Measurements from ENCODE around the gene PHKA2. TPM values are rescaled to one million over a fixed set of nuclear protein-coding genes. Genes with fewer than 3 reads are reported as not detected.

PHKA2 gene
- total RNA-seq, 1 experiment from 2014 or later = 11.7 TPM

DNA sequence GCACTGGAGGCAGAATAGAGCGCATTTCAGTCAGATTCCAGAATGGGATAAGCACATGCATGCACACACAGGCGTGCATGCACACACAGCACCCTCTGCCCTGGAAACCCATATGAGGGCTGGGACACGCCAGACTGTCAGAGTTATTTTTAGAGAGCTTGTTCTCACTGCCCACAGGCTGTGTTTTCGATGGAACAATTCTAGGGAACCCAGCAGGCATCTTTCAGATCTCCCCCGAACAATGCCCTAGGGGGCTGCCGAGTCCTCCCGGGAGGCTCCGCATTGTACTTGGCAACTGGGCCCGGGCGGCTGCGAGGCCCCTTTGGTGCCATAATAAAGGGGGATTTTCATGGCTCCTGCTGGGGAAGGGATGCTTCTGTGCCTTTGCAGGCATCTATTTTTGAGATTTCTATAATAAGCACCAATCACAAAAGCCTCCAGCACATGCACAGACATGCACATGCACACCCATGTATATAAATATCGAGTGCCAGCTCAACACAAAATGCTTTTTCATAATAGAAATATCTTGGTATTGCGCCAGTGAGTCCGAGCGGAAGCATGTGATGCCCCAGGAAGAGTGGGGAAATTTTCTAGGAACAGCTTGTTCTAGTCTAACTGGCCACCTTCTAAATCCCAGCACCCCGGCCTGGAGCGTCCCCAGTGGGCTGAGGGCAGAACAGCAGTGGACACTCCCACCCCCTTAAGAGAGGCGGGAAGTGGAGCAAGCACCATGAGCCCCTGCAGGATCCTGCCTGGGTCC, 88.5 kb downstream of the PHKA2 start:
- H3K4me3 ChIP-seq (ENCODE audit: insufficient read depth, low read depth, low read length) = no peak overlapping the region
- H3K36me3 ChIP-seq (replicated peaks; ENCODE audit: control insufficient read depth, insufficient read depth, low read length) = peaks cover 2% of the 10 kb centered on the region
- no peaks in the 10 kb centered on the region for H3K27me3 ChIP-seq (ENCODE audit: control insufficient read depth, insufficient read depth, low read length)
- DNase-seq = peak; percentile 59

GRCh38 chrX:18894156-18894555, 89.8 kb downstream of the PHKA2 start:
- Histone ChIP-seq H3K36me3 (replicated peaks; ENCODE audit: control insufficient read depth, insufficient read depth, low read length) (peaks cover 2% of the 10 kb centered on the region), H3K27me3 (ENCODE audit: control insufficient read depth, insufficient read depth, low read length) (no peaks in the 10 kb centered on the region), H3K4me3 (ENCODE audit: insufficient read depth, low read depth, low read length) (no peak overlapping the region)
- peak; percentile 48 for DNase-seq

DNA sequence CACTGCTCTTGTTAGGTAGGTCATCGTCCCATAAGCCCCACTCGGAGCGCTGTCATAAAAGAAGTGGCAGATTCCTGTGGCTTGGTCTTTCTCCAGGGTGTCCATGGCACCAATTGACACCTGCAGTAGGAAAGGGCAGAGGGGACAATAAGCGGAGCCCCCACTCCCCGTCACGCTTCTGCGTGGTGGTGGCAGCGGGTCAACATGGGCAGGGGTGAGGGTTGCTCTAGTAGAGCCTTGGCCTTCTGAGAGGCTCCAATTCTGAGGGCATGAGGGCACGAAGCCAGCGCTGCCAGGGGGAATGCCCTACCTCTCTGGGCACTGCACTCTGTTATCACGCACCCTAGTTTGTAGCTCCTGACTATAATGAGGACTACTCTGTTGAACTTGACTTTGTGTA, 90.4 kb downstream of the PHKA2 start:
- H3K27me3 ChIP-seq (ENCODE audit: control insufficient read depth, insufficient read depth, low read length) = no peaks in the 10 kb centered on the region
- no peak overlapping the region for H3K4me3 ChIP-seq (ENCODE audit: insufficient read depth, low read depth, low read length)
- DNase-seq = no peak
- no peaks in the 10 kb centered on the region; the same call in 1 of the 2 replicates for H3K36me3 ChIP-seq (replicated peaks; ENCODE audit: control insufficient read depth, insufficient read depth, low read length)

- DNase-seq = no peak
- Histone ChIP-seq H3K36me3 (replicated peaks; ENCODE audit: control insufficient read depth, insufficient read depth, low read length) (no peaks in the 10 kb centered on the region; the same call in 1 of the 2 replicates), H3K27me3 (ENCODE audit: control insufficient read depth, insufficient read depth, low read length) (no peaks in the 10 kb centered on the region), H3K4me3 (ENCODE audit: insufficient read depth, low read depth, low read length) (no peak overlapping the region)
Measured at GRCh38 chrX:18892899-18893298, 91.0 kb downstream of the PHKA2 start.

DNA sequence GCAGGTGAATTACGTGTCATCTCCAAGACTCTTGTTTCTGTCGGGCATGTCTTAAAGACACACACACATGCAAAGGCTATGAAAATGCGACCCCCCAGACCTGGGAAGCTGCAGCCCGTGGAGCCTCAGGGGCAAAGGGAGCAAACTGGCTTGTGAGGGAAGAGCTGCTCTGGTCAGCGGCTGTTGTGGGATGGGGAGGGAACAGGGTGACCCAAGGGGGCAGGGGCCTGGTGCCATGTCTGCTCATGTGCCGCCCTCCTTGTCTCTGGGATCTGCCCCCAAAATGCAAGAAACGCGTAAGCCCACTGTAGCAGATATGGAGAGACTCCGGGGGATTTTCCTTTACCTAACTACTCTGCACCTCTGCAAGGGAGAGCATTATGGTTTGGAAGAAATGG, 92.4 kb downstream of the PHKA2 start:
- peak; percentile 18 for DNase-seq
- H3K27me3 ChIP-seq (ENCODE audit: control insufficient read depth, insufficient read depth, low read length) = no peaks in the 10 kb centered on the region
- H3K4me3 ChIP-seq (ENCODE audit: insufficient read depth, low read depth, low read length) = no peak overlapping the region
- no peaks in the 10 kb centered on the region; the same call in 1 of the 2 replicates for H3K36me3 ChIP-seq (replicated peaks; ENCODE audit: control insufficient read depth, insufficient read depth, low read length)

GRCh38 chrX:18890724-18891547, 93.0 kb downstream of the PHKA2 start:
- H3K36me3 ChIP-seq (replicated peaks; ENCODE audit: control insufficient read depth, insufficient read depth, low read length) = no peaks in the 10 kb centered on the region; the same call in 1 of the 2 replicates
- no peaks in the 10 kb centered on the region for H3K27me3 ChIP-seq (ENCODE audit: control insufficient read depth, insufficient read depth, low read length)
- H3K4me3 ChIP-seq (ENCODE audit: insufficient read depth, low read depth, low read length) = no peak overlapping the region
- peak; percentile 46 for DNase-seq

DNA sequence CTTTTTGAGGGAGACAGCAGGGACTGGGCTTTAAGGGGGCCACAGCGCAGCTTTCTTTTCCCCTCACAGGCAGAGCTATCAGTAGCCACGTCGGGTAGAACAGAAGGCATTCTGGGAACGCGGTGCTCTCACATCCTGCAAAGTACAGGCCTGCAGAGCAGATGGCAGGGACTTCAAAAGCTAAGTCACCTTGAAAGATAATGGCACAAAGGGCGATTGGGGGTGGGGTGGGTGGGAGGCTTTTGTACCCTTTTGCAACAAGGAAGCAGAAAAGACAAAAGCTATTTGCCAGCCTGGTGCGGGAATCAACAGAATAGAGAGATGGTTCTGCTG, 93.9 kb downstream of the PHKA2 start:
- DNase-seq = peak; percentile 38
- H3K27me3 ChIP-seq (ENCODE audit: control insufficient read depth, insufficient read depth, low read length) = no peaks in the 10 kb centered on the region
- no peaks in the 10 kb centered on the region; the same call in 1 of the 2 replicates for H3K36me3 ChIP-seq (replicated peaks; ENCODE audit: control insufficient read depth, insufficient read depth, low read length)
- H3K4me3 ChIP-seq (ENCODE audit: insufficient read depth, low read depth, low read length) = no peak overlapping the region

DNA sequence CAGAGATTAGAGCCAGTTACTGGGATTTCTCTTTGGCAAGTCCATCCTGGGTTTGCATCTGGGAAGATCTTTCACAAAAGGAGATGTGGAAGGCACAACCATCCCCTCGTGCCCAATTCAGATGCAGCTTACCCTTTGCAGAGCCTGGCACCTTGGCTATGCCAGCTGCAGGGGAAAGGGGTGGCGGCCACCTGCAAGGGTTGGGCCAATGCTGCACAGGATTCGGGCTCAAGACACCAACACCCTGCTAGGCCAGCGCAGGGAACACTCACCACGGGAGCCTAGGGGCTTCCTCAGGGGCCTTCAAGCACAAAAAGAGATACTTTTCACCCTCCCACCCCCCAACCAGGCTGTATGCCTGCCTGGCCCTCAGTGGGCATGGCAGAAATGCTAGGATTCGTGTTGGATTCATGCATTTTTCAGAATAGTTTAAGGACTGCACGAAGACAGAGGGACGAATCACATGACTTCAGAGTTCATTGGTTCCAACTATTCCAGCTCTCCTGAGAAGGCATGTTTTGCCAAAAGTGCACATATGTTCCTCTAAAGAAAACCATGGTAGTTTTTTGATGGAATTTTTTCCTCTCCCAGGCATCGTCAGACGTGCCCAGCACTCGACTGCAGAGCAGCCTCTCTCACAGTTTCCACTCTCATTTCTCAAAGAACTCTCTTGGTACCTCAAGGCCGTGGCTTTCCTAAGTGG, 94.4 kb downstream of the PHKA2 start:
- Histone ChIP-seq H3K4me3 (ENCODE audit: insufficient read depth, low read depth, low read length) (no peak overlapping the region), H3K27me3 (ENCODE audit: control insufficient read depth, insufficient read depth, low read length) (no peaks in the 10 kb centered on the region), H3K36me3 (replicated peaks; ENCODE audit: control insufficient read depth, insufficient read depth, low read length) (no peaks in the 10 kb centered on the region; the same call in 1 of the 2 replicates)
- DNase-seq = no peak

DNA sequence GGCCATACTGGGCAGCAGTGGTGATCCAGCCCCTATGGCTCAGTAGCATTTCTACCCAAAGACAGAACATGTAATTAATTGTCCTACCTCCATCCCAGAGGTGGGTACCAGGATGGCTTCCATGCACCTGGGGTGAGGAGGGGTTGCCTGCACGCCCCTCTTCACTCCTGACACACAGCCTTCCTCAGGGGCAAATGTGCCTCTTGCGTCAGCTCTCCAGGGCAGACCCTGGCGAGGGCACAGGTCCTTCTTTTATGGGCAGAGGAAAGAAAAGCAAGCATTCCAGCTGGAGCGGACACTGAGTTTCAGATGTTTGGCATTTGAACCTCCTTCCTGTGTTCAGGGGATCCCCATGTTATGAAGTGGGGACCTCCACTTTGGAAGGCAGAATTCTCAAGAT, 95.6 kb downstream of the PHKA2 start:
- DNase-seq = peak; percentile 27
- no peaks in the 10 kb centered on the region for H3K27me3 ChIP-seq (ENCODE audit: control insufficient read depth, insufficient read depth, low read length)
- H3K4me3 ChIP-seq (ENCODE audit: insufficient read depth, low read depth, low read length) = no peak overlapping the region
- H3K36me3 ChIP-seq (replicated peaks; ENCODE audit: control insufficient read depth, insufficient read depth, low read length) = no peaks in the 10 kb centered on the region

DNA sequence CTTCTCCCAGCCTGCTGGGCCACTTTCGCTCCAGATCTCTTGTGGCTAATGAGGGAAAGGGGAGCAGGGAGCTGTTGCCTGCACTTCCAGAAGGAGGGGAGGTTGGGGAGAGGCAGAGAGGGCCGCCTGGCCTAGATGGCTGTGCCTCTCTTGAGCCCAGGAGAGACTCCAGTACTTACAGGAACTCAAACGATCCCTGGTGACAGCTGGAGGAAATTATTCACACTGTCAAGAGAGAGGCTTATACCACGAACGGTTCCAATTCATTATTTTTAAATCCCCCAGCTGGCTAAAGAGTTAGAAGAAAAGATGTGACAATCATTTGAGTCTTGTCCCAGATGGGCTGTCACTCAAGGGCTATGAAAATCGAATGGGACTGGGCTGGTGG, 96.1 kb downstream of the PHKA2 start:
- no peak for DNase-seq
- H3K4me3 ChIP-seq (ENCODE audit: insufficient read depth, low read depth, low read length) = no peak overlapping the region
- no peaks in the 10 kb centered on the region for H3K36me3 ChIP-seq (replicated peaks; ENCODE audit: control insufficient read depth, insufficient read depth, low read length)
- no peaks in the 10 kb centered on the region for H3K27me3 ChIP-seq (ENCODE audit: control insufficient read depth, insufficient read depth, low read length)

DNA sequence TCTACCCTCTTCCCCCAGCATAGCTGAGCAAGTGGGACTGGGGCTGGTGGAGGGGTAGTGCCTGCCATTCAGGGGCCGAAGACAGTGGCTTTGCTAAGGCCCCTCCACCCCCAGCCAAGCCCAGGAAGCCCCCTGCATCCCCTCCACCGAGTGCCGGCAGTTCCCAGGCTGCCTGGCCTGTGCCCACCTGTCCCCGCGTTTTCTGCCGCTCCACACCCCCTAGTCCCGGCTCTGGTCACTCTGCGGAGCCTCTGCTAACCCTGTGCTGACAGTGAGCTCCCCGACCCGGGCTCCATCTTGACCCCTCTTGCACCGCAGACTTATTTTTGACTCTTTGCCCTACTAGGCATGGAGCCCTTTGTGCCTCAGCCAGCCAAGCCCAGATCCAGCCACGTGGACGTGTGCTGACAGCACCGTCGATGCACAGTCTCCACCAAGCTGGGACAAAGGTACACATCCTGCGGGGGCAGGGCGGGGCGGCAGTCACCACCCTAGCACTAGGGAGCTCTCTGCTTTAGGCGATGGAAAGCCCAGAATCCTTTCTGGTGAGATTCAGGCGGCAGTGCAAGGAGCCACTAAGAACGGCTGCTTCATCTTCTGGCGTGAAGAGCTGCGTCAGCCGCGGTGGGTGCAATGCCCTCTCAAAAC, 96.6 kb downstream of the PHKA2 start:
- DNase-seq = peak; percentile 49
- H3K4me3 ChIP-seq (ENCODE audit: insufficient read depth, low read depth, low read length) = peak overlapping the region; percentile 45; the same call in 1 of the 2 replicates
- H3K27me3 ChIP-seq (ENCODE audit: control insufficient read depth, insufficient read depth, low read length) = no peaks in the 10 kb centered on the region
- no peaks in the 10 kb centered on the region for H3K36me3 ChIP-seq (replicated peaks; ENCODE audit: control insufficient read depth, insufficient read depth, low read length)

DNA sequence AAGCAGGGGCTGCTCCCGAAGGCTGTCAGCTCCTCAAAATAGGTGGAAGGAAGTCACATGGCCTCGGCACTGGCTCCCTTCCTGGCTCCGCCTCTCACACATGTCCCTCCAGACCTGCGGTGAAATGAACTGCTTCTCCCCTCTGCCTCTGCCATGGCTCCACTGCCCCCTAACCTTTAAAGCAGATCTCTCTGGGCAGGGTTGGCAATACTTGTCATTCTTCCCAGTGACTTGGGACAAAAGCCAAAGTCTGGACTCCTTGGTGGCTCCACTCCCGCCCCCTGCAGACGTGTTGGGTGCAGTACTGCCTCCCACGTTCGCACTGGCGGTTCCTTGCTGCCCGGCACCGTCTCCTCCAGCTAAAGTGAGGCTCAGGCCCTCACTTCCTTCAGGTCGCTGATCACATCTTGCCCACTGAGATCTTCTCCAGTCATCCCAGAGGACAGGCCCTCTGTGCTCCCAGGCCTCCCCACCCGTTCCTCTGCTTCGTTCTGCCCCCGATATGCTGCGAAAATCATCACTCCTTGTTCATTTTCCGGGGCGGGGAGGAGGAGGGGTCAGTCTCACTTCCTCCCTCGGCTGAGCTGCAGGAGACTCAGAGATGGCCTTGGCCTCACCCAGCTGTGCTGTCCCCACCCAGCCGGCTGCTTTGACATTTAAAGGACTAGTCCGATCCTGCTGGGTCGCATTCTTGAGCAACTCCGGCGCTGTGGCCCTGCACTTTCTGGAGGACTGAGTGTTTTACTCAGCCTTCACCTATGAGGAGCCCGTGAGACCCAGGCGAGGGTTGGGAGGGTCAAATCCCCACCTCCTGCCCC, 97.4 kb downstream of the PHKA2 start:
- H3K27me3 ChIP-seq (ENCODE audit: control insufficient read depth, insufficient read depth, low read length) = no peaks in the 10 kb centered on the region
- peak overlapping the region; percentile 45 for H3K4me3 ChIP-seq (ENCODE audit: insufficient read depth, low read depth, low read length)
- H3K36me3 ChIP-seq (replicated peaks; ENCODE audit: control insufficient read depth, insufficient read depth, low read length) = no peaks in the 10 kb centered on the region
- DNase-seq = peak; percentile 72

- peak; percentile 29 for DNase-seq
- peak overlapping the region; percentile 45 for H3K4me3 ChIP-seq (ENCODE audit: insufficient read depth, low read depth, low read length)
- H3K36me3 ChIP-seq (replicated peaks; ENCODE audit: control insufficient read depth, insufficient read depth, low read length) = no peaks in the 10 kb centered on the region
- no peaks in the 10 kb centered on the region for H3K27me3 ChIP-seq (ENCODE audit: control insufficient read depth, insufficient read depth, low read length)
Measured at GRCh38 chrX:18886005-18886343, 97.9 kb downstream of the PHKA2 start.

Measured in H7 (cell line).